A172 (cell line): ENCODE results near the gene CISD3. TPM values are rescaled to one million over a fixed set of nuclear protein-coding genes. Genes with fewer than 3 reads are reported as not detected.
"Not testable (repeated sequence)": the region's sequence is repeated elsewhere in the genome, so short reads cannot be mapped to it uniquely, and the experiment has no call there.

Source experiments
- DNase-seq: peaks from one replicate; pipeline ENCODE4 v3.0.0-alpha.2; 2015; ENCODE audit warnings: low spot score
- total RNA-seq: library from RNA; depleted of rRNA; stranded (reverse); fragments of >200 nt; shearing (Covaris generic); gene quantifications from 2 replicates; pipeline ENCODE4 v1.2.3, GENCODE V29; 2014

CISD3 gene
- total RNA-seq, 1 experiment from 2014 or later, result 12.4 TPM

GRCh38 chr17:38707678-38708351, 22.3 kb upstream of the CISD3 start:
- DNase-seq, result no peak

DNA sequence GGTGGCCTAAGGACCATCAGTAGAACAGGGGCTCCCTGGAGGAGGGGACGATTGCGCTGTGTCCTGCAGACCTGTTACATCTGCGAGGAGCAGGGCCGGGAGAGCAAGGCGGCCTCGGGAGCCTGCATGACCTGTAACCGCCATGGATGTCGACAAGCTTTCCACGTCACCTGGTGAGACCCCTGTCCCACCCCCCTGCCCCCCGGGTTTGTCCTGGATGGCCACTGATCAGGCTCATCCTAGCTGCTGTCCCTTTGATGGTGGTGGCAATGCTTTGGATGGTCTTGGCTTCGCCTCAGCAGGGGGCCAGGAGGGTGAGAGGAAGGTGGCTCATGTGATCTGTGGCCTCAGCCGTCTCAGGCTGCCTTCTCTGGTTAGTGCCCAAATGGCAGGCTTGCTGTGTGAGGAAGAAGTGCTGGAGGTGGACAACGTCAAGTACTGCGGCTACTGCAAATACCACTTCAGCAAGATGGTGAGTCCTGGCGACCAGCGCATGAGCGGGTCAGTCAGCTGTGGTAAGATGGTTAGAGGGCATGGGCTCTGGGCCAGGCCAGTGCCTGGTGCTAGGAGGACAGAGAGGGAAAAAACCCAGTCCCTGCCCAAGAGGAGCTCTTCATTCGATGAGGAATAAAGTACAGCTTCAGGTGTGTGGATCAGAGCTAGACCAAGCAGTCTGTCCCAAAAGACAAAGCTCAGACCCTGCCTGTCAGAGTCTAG, 20.9 kb upstream of the CISD3 start:
- no peak for DNase-seq

DNA sequence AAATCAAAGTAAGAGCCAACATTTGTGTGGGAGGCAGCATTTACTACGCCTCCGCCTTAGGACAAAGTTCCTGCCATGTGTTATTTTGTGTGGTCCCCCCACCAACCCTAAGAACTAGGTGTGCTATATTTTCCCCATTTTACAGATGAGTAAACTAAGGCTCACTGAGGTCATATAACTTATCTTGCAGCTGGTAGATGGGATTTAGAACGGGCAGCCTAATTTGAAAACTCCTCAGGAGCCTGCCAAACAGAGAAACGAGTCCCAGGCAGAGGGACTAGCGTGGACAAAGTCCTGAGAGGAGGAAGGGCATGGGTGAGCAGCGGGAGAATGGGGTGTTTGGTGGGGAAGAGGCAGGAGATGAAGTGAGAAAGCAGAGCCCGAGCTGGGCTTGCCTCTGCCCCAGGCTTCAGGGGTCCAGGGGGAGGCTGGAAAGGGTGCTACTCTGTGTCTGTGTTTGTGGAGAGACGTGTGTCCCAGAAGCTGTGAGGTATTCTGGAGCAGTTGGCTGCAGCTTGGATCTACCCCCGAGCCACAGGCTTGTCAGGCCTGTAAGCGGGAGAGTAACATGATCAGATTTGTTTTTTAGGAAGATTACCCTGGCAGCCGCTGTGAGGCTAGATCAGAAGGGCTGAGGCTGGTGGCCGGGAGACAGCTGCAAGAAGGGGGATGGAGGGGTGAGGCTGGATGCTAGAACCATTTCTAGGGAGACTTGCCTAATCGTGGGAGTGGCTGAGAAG, 20.1 kb upstream of the CISD3 start:
- DNase-seq, result no peak

DNA sequence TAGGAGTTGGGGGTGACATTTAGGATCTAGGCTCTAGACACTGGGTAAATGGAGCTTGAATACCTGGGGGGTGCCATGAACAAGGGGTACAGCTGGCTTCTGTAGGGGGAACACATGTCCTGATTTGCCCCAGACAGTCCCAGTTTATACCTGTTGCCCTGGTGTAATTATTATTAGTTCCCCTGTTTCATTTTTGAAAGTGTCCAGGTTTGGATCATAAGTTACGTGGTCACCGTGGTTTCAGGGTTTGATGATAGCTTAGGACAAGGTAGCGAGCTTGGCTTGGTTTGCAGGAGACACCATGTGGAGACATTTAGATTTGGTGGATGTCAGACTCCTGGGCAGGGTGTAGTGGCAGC, 19.6 kb upstream of the CISD3 start:
- DNase-seq, result no peak

DNA sequence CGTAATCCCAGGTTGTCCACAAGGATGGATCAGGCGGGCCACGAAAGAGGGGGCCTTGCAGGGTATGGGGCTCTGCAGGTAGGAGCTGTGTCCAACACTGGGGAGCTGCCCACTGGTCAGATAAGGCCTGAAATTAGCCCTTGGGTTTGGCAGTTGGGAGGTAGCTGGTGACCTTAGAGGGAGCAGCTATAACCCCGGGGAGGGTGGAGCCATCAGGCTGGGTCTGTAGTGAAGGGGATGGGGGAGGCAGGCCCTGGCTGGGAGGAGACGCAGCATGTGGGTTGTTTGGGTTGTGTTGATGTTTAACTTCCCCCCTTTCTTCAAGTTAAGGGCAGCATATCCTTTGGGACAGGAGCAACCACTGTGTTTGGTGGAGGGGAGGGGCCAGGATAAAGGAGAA, 19.2 kb upstream of the CISD3 start:
- no peak for DNase-seq

DNA sequence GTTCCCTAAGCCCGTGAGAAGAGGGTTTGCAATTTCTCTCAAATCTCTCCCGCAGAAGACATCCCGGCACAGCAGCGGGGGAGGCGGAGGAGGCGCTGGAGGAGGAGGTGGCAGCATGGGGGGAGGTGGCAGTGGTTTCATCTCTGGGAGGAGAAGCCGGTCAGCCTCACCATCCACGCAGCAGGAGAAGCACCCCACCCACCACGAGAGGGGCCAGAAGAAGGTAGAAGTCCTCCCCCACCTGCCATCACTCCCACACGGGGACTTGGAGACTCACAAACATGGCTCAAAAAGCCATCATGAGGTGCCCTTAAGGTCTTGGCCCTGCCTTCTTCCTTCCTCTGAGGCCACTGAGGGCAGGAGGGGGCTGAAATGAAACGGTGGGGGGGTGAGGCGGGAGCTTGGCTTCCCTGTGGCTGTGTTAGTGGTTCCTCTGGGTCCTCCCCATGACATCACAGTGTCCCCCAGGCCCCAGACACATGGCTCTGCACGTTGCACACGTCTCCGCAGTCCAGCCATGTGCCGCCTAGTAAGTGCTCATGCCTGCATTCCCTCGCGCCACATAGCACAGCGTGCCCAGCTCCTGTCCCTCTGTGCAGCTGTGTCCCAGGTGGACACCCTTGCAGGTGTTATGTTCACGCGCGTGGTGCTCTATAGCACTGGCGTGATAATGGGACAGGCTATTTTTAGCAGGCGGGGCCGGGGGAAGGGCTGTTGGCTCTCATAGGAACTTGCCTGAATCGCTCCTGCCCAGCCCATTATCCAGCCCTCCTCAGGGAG, 18.2 kb upstream of the CISD3 start:
- no peak for DNase-seq

GRCh38 chr17:38712593-38712992, 17.5 kb upstream of the CISD3 start:
- DNase-seq, result no peak

DNA sequence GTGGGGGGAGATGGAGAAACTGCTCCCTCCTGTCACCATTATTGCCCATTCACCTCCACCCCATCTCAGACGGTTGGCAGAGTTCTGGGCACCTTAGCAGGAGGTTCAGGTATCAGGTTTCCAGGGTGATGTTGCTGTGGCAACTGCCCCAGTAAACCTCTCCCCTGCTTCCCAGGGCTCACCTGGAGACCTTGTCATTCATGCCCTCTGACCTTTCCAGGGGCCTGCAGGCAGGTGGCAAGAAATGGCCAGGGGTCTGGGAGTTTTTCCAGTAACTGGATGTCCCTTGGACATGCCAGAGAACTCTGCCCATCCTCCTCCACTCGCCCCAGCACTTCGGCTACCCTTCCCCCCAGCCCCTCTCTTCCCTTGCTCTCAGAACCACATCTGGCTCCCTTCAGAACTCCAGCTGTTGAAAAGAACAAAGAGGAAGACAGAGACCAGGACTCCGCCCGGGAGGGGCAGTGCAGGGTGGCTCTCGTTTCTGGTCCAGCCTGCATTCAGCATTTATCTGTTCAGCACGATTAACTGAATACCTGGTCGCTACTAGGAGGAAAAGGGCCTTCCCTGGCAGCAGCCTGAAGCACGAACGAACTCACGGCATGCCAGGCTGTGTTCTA, 16.6 kb upstream of the CISD3 start:
- DNase-seq, result no peak

- no peak for DNase-seq
Measured at GRCh38 chr17:38715216-38715943, 14.8 kb upstream of the CISD3 start.

- DNase-seq, result no peak
Measured at GRCh38 chr17:38716368-38717005, 13.7 kb upstream of the CISD3 start.

GRCh38 chr17:38717139-38717745, 12.9 kb upstream of the CISD3 start:
- no peak for DNase-seq

- DNase-seq, result no peak
Measured at GRCh38 chr17:38719289-38719942, 10.7 kb upstream of the CISD3 start.

- DNase-seq, result no peak
Measured at GRCh38 chr17:38719943-38720641, 10.0 kb upstream of the CISD3 start.

DNA sequence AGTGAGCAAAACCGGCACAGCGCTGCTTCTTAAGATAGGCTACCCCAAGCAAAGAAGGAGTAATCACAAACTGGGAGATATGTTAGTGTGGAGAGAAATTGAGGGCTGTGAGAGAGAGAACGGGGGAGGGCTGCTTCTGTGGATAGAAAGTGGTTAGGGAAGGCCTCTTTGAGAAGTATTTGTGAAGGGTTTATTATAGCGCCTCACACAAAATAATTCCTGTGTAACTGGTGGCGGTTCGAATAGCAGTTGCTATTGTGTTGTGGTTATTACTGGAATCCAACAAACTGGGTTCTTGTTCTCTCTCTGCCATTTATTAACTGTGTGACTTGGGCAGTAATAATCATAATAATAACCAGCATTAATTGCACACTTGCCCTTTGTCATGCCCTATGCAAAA, 9.2 kb upstream of the CISD3 start:
- DNase-seq, result no peak

DNA sequence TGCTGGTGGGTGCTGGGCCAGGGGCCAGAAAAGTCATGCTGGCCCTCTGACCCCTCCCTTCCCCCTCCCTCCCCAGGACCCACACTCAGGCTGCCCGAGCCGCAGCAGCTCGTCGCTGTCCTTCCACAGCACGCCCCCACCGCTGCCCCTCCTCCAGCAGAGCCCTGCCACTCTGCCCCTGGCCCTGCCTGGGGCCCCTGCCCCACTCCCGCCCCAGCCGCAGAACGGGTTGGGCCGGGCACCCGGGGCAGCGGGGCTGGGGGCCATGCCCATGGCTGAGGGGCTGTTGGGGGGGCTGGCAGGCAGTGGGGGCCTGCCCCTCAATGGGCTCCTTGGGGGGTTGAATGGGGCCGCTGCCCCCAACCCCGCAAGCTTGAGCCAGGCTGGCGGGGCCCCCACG, 8.3 kb upstream of the CISD3 start:
- no peak for DNase-seq

GRCh38 chr17:38724337-38724988, 5.7 kb upstream of the CISD3 start:
- DNase-seq, result peak; percentile 84

DNA sequence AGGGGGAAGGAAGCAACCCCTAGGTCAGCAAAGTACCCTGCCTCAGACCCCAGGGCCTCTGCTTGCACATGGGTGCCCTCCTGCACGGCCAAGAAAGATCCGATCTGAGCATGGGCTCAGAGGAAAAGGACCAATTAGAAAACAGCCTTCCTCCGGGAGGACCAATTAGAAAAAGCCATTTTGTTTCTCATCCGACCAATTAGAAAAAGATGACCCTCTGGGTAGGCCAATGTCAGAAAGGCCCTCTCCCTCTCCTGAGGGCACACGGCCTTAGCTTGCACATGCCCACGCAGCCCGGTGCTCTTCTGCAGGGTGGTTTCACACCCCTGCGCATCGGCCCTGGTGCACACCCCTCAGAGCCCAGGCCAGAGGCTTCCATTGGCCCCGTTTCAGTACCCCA, 5.1 kb upstream of the CISD3 start:
- DNase-seq, result peak; percentile 47

DNA sequence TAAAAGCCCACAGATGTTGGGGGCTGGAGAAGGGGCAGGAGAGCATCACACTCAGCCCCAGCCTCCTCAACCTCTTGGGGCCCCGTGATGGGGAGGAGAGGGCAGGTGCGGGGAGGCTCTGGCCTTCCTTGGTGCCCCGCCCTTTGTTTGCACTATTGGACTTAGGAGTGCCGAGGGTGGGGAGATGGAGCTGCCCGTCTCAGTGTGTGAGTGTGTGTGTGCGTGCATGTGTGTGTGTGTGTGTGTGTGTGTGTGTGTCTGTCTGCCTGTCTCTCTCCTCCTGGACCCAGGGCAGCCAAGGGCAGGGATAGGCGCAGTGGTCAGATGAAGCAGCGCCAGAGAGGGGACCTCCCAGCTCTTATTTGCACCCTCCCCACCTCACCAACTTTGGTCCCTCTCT, 4.0 kb upstream of the CISD3 start:
- not testable (repeated sequence) for DNase-seq
